GM12878 (cell line): ENCODE measurements around the gene TEF. TPM values are rescaled to one million over a fixed set of nuclear protein-coding genes. Genes with fewer than 3 reads are reported as not detected.

Source experiments
- E2F4 ChIP-seq: IDR thresholded peaks from 2 replicates; pipeline ENCODE4 v1.6.1; 2012; ENCODE audit warnings: low read depth, low read length, improper control_type of control experiment
- FOXK2 ChIP-seq: fragments of 450-650 bp; IDR thresholded peaks from 2 replicates; pipeline ENCODE4 v1.6.1; 2017; ENCODE audit warnings: mild to moderate bottlenecking, moderate library complexity
- HDGF ChIP-seq: fragments of 450-650 bp; IDR thresholded peaks from 2 replicates; pipeline ENCODE4 v1.6.1; 2016; ENCODE audit warnings: antibody characterized with exemption
- HSF1 ChIP-seq: fragments of 150-350 bp; IDR thresholded peaks from 2 replicates; pipeline ENCODE4 v1.6.1; 2014; ENCODE audit warnings: mild to moderate bottlenecking, low read depth, low read length
- IRF4 ChIP-seq: IDR thresholded peaks from 2 replicates; pipeline ENCODE4 v1.6.1; 2011; ENCODE audit warnings: low read depth, low read length
- KAT2A ChIP-seq: conservative IDR thresholded peaks from 2 replicates; pipeline ENCODE4 v1.6.1; 2011; ENCODE audit warnings: low read depth, low read length; ENCODE audit not compliant: control insufficient read depth
- KDM1A ChIP-seq: fragments of 200-600 bp; sonication (generic); IDR thresholded peaks from 2 replicates; pipeline ENCODE4 v1.6.1; 2016; ENCODE audit warnings: borderline replicate concordance
- MXI1 ChIP-seq: fragments of 150-350 bp; IDR thresholded peaks from 2 replicates; pipeline ENCODE4 v1.6.1; 2011; ENCODE audit warnings: low read depth, mild to moderate bottlenecking, inconsistent platforms, low read length, improper control_type of control experiment
- NKRF ChIP-seq: fragments of 450-650 bp; conservative IDR thresholded peaks from 2 replicates; pipeline ENCODE4 v1.6.1; 2017; ENCODE audit warnings: mild to moderate bottlenecking, moderate library complexity
- NR2C1 ChIP-seq: fragments of 450-650 bp; IDR thresholded peaks from 2 replicates; pipeline ENCODE4 v1.6.1; 2017; ENCODE audit warnings: antibody characterized with exemption, mild to moderate bottlenecking, moderate library complexity
- PML ChIP-seq: IDR thresholded peaks from 2 replicates; pipeline ENCODE4 v1.6.1; 2012; ENCODE audit warnings: low read length, inconsistent platforms
- RAD51 ChIP-seq: fragments of 450-650 bp; IDR thresholded peaks from 2 replicates; pipeline ENCODE4 v1.6.1; 2016; ENCODE audit warnings: moderate library complexity, mild to moderate bottlenecking, inconsistent platforms
- SIX5 ChIP-seq: IDR thresholded peaks from 2 replicates; pipeline ENCODE4 v1.6.1; 2011; ENCODE audit warnings: mild to moderate bottlenecking, low read depth, low read length, moderate library complexity; ENCODE audit not compliant: severe bottlenecking
- SUZ12 ChIP-seq: fragments of 200-600 bp; sonication (generic); IDR thresholded peaks from one replicate; pipeline ENCODE4 v1.6.1; 2018; ENCODE audit warnings: antibody characterized with exemption, mild to moderate bottlenecking; ENCODE audit not compliant: unreplicated experiment
- YY1 ChIP-seq: IDR thresholded peaks from 2 replicates; pipeline ENCODE4 v1.6.1; 2011; ENCODE audit warnings: low read depth, mild to moderate bottlenecking, low read length
- ZNF207 ChIP-seq: fragments of 450-650 bp; IDR thresholded peaks from 2 replicates; pipeline ENCODE4 v1.6.1; 2014; ENCODE audit warnings: antibody characterized with exemption, mild to moderate bottlenecking, borderline replicate concordance
- polyA plus RNA-seq, 11 experiments: library from polyadenylated mRNA; depleted of rRNA in 4 of 11; unstranded in 6 of 11; stranded (reverse) in 5 of 11; fragments of >200 nt; fragmentation: Nextera tagmentation in 4 of 11; fragmentation: Illumina TruSeq in 1 of 11; extraction: Ambion mirVana in 4 of 11; extraction: Trizol in 1 of 11; gene quantifications; 1 replicate in 1 of 11; 2 replicates in 10 of 11; pipeline versions ENCODE4 v1.2.1 to v1.2.3, GENCODE V29; 2011 to 2016; ENCODE audit warnings: inconsistent platforms in 2 of 11, missing spikeins in 2 of 11, low read depth in 1 of 11
- total RNA-seq, 4 experiments: library from RNA; depleted of rRNA in 3 of 4; stranded (reverse); fragments of >200 nt in 3 of 4; fragmentation: Illumina TruSeq in 1 of 4; extraction: Trizol in 1 of 4; gene quantifications; 2 replicates each; pipeline versions ENCODE4 v1.2.1 to v1.2.3, GENCODE V29; 2013 to 2021
- TF ChIP-seq, protein P1 (sequence below): fragments of 450-650 bp; formaldehyde crosslinking; IDR thresholded peaks from 2 replicates; pipeline ENCODE4 v1.4.0; 2020; ENCODE audit warnings: mild to moderate bottlenecking, moderate library complexity
- TF ChIP-seq, protein P2 (sequence below): fragments of 450-650 bp; IDR thresholded peaks from 2 replicates; pipeline ENCODE4 v1.6.1; 2016; ENCODE audit warnings: mild to moderate bottlenecking
- TF ChIP-seq, protein P3 (sequence below): IDR thresholded peaks from 2 replicates; pipeline ENCODE4 v1.6.1; 2011; ENCODE audit warnings: borderline replicate concordance, low read depth, mild to moderate bottlenecking, moderate library complexity, low read length; ENCODE audit not compliant: insufficient read depth, poor library complexity, severe bottlenecking

The TEF gene
- total and polyA plus RNA-seq, 10 of the 15 experiments (the other 5 are each of a cell fraction or from before 2014, with no cell fraction given), result 0.23 to 4.9 (median 3.2) TPM

GRCh38 chr22:41446639-41447434, 65.1 kb downstream of the TEF start, which contains the start of gene TOB2 (continued):
- TF ChIP-seq, protein P1, sequence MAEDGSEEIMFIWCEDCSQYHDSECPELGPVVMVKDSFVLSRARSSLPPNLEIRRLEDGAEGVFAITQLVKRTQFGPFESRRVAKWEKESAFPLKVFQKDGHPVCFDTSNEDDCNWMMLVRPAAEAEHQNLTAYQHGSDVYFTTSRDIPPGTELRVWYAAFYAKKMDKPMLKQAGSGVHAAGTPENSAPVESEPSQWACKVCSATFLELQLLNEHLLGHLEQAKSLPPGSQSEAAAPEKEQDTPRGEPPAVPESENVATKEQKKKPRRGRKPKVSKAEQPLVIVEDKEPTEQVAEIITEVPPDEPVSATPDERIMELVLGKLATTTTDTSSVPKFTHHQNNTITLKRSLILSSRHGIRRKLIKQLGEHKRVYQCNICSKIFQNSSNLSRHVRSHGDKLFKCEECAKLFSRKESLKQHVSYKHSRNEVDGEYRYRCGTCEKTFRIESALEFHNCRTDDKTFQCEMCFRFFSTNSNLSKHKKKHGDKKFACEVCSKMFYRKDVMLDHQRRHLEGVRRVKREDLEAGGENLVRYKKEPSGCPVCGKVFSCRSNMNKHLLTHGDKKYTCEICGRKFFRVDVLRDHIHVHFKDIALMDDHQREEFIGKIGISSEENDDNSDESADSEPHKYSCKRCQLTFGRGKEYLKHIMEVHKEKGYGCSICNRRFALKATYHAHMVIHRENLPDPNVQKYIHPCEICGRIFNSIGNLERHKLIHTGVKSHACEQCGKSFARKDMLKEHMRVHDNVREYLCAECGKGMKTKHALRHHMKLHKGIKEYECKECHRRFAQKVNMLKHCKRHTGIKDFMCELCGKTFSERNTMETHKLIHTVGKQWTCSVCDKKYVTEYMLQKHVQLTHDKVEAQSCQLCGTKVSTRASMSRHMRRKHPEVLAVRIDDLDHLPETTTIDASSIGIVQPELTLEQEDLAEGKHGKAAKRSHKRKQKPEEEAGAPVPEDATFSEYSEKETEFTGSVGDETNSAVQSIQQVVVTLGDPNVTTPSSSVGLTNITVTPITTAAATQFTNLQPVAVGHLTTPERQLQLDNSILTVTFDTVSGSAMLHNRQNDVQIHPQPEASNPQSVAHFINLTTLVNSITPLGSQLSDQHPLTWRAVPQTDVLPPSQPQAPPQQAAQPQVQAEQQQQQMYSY, result no peak
- TF ChIP-seq IRF4 (peak; percentile 48; the same call in 1 of the 2 replicates), SIX5 (no peak), SUZ12 (no peak), HDGF (peak; percentile 91), E2F4 (no peak), HSF1 (no peak), NKRF (peak; percentile 85), KAT2A (no peak), NR2C1 (peak; percentile 69), FOXK2 (peak; percentile 40; the same call in 1 of the 2 replicates), RAD51 (no peak), KDM1A (no peak), MXI1 (peak; percentile 67), PML (no peak), YY1 (peak; percentile 89), ZNF207 (peak; percentile 94; the same call in 1 of the 2 replicates)
- TF ChIP-seq, protein P2, sequence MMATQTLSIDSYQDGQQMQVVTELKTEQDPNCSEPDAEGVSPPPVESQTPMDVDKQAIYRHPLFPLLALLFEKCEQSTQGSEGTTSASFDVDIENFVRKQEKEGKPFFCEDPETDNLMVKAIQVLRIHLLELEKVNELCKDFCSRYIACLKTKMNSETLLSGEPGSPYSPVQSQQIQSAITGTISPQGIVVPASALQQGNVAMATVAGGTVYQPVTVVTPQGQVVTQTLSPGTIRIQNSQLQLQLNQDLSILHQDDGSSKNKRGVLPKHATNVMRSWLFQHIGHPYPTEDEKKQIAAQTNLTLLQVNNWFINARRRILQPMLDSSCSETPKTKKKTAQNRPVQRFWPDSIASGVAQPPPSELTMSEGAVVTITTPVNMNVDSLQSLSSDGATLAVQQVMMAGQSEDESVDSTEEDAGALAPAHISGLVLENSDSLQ, result peak; percentile 24
- TF ChIP-seq, protein P3, sequence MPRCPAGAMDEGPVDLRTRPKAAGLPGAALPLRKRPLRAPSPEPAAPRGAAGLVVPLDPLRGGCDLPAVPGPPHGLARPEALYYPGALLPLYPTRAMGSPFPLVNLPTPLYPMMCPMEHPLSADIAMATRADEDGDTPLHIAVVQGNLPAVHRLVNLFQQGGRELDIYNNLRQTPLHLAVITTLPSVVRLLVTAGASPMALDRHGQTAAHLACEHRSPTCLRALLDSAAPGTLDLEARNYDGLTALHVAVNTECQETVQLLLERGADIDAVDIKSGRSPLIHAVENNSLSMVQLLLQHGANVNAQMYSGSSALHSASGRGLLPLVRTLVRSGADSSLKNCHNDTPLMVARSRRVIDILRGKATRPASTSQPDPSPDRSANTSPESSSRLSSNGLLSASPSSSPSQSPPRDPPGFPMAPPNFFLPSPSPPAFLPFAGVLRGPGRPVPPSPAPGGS, result peak; percentile 62
